Measurements from ENCODE around the gene DCC.

Gene DCC

GRCh38 chr18:53070788-53071187, 730.8 kb downstream of the DCC start:
- H3K4me1 ChIP-seq (ENCODE audit: control insufficient read depth, insufficient read depth, low read length, poor library complexity, severe bottlenecking), result no peaks in the 10 kb centered on the region
- no peaks in the 10 kb centered on the region for H3K27me3 ChIP-seq (replicated peaks; ENCODE audit: control insufficient read depth, insufficient read depth, low read length, poor library complexity, severe bottlenecking)
- no peak for DNase-seq
- no peak overlapping the region for H3K27ac ChIP-seq (ENCODE audit: insufficient read depth, low read length, poor library complexity, severe bottlenecking)
- no peaks in the 10 kb centered on the region for H3K9me3 ChIP-seq (ENCODE audit: control insufficient read depth, low read length)
- no peaks in the 10 kb centered on the region for H3K36me3 ChIP-seq (ENCODE audit: control insufficient read depth, insufficient read depth, low read length)
- no peak overlapping the region for H3K4me3 ChIP-seq (ENCODE audit: insufficient read depth, low read depth, low read length, poor library complexity, severe bottlenecking)

GRCh38 chr18:53080687-53081086, 740.7 kb downstream of the DCC start:
- no peaks in the 10 kb centered on the region for H3K4me1 ChIP-seq (ENCODE audit: control insufficient read depth, insufficient read depth, low read length, poor library complexity, severe bottlenecking)
- H3K36me3 ChIP-seq (ENCODE audit: control insufficient read depth, insufficient read depth, low read length), result no peaks in the 10 kb centered on the region
- no peak overlapping the region for H3K27ac ChIP-seq (ENCODE audit: insufficient read depth, low read length, poor library complexity, severe bottlenecking)
- H3K4me3 ChIP-seq (ENCODE audit: insufficient read depth, low read depth, low read length, poor library complexity, severe bottlenecking), result no peak overlapping the region
- H3K27me3 ChIP-seq (replicated peaks; ENCODE audit: control insufficient read depth, insufficient read depth, low read length, poor library complexity, severe bottlenecking), result no peaks in the 10 kb centered on the region
- no peak for DNase-seq
- H3K9me3 ChIP-seq (ENCODE audit: control insufficient read depth, low read length), result no peaks in the 10 kb centered on the region

GRCh38 chr18:53093636-53094035, 753.6 kb downstream of the DCC start:
- Histone ChIP-seq H3K4me1 (ENCODE audit: control insufficient read depth, insufficient read depth, low read length, poor library complexity, severe bottlenecking) (no peaks in the 10 kb centered on the region), H3K27me3 (replicated peaks; ENCODE audit: control insufficient read depth, insufficient read depth, low read length, poor library complexity, severe bottlenecking) (no peaks in the 10 kb centered on the region), H3K9me3 (ENCODE audit: control insufficient read depth, low read length) (no peaks in the 10 kb centered on the region), H3K27ac (ENCODE audit: insufficient read depth, low read length, poor library complexity, severe bottlenecking) (no peak overlapping the region), H3K4me3 (ENCODE audit: insufficient read depth, low read depth, low read length, poor library complexity, severe bottlenecking) (no peak overlapping the region), H3K36me3 (ENCODE audit: control insufficient read depth, insufficient read depth, low read length) (no peaks in the 10 kb centered on the region)
- DNase-seq, result no peak

- no peak for DNase-seq
- Histone ChIP-seq H3K27ac (ENCODE audit: insufficient read depth, low read length, poor library complexity, severe bottlenecking) (no peak overlapping the region), H3K4me3 (ENCODE audit: insufficient read depth, low read depth, low read length, poor library complexity, severe bottlenecking) (no peak overlapping the region), H3K4me1 (ENCODE audit: control insufficient read depth, insufficient read depth, low read length, poor library complexity, severe bottlenecking) (no peaks in the 10 kb centered on the region), H3K9me3 (ENCODE audit: control insufficient read depth, low read length) (no peaks in the 10 kb centered on the region), H3K36me3 (ENCODE audit: control insufficient read depth, insufficient read depth, low read length) (no peaks in the 10 kb centered on the region), H3K27me3 (replicated peaks; ENCODE audit: control insufficient read depth, insufficient read depth, low read length, poor library complexity, severe bottlenecking) (no peaks in the 10 kb centered on the region)
These were observed 761.6 kb downstream of the DCC start for GRCh38 chr18:53101536-53102105.

- H3K9me3 ChIP-seq (ENCODE audit: control insufficient read depth, low read length), result no peaks in the 10 kb centered on the region
- DNase-seq, result no peak
- H3K36me3 ChIP-seq (ENCODE audit: control insufficient read depth, insufficient read depth, low read length), result no peaks in the 10 kb centered on the region
- H3K4me1 ChIP-seq (ENCODE audit: control insufficient read depth, insufficient read depth, low read length, poor library complexity, severe bottlenecking), result no peaks in the 10 kb centered on the region
- H3K27ac ChIP-seq (ENCODE audit: insufficient read depth, low read length, poor library complexity, severe bottlenecking), result no peak overlapping the region
- H3K27me3 ChIP-seq (replicated peaks; ENCODE audit: control insufficient read depth, insufficient read depth, low read length, poor library complexity, severe bottlenecking), result no peaks in the 10 kb centered on the region
- no peak overlapping the region for H3K4me3 ChIP-seq (ENCODE audit: insufficient read depth, low read depth, low read length, poor library complexity, severe bottlenecking)
These were observed 774.4 kb downstream of the DCC start for GRCh38 chr18:53114441-53114840.

GRCh38 chr18:53115876-53116585, 776.0 kb downstream of the DCC start:
- no peak overlapping the region for H3K4me3 ChIP-seq (ENCODE audit: insufficient read depth, low read depth, low read length, poor library complexity, severe bottlenecking)
- no peaks in the 10 kb centered on the region for H3K36me3 ChIP-seq (ENCODE audit: control insufficient read depth, insufficient read depth, low read length)
- no peak for DNase-seq
- H3K4me1 ChIP-seq (ENCODE audit: control insufficient read depth, insufficient read depth, low read length, poor library complexity, severe bottlenecking), result no peaks in the 10 kb centered on the region
- no peaks in the 10 kb centered on the region for H3K27me3 ChIP-seq (replicated peaks; ENCODE audit: control insufficient read depth, insufficient read depth, low read length, poor library complexity, severe bottlenecking)
- no peak overlapping the region for H3K27ac ChIP-seq (ENCODE audit: insufficient read depth, low read length, poor library complexity, severe bottlenecking)
- H3K9me3 ChIP-seq (ENCODE audit: control insufficient read depth, low read length), result no peaks in the 10 kb centered on the region

GRCh38 chr18:53117851-53118250, 777.9 kb downstream of the DCC start:
- no peak for DNase-seq
- H3K36me3 ChIP-seq (ENCODE audit: control insufficient read depth, insufficient read depth, low read length), result no peaks in the 10 kb centered on the region
- H3K9me3 ChIP-seq (ENCODE audit: control insufficient read depth, low read length), result no peaks in the 10 kb centered on the region
- no peaks in the 10 kb centered on the region for H3K27me3 ChIP-seq (replicated peaks; ENCODE audit: control insufficient read depth, insufficient read depth, low read length, poor library complexity, severe bottlenecking)
- no peak overlapping the region for H3K4me3 ChIP-seq (ENCODE audit: insufficient read depth, low read depth, low read length, poor library complexity, severe bottlenecking)
- H3K4me1 ChIP-seq (ENCODE audit: control insufficient read depth, insufficient read depth, low read length, poor library complexity, severe bottlenecking), result no peaks in the 10 kb centered on the region
- no peak overlapping the region for H3K27ac ChIP-seq (ENCODE audit: insufficient read depth, low read length, poor library complexity, severe bottlenecking)

GRCh38 chr18:53126210-53126609, 786.2 kb downstream of the DCC start:
- no peaks in the 10 kb centered on the region for H3K36me3 ChIP-seq (ENCODE audit: control insufficient read depth, insufficient read depth, low read length)
- H3K9me3 ChIP-seq (ENCODE audit: control insufficient read depth, low read length), result no peaks in the 10 kb centered on the region
- no peak overlapping the region for H3K27ac ChIP-seq (ENCODE audit: insufficient read depth, low read length, poor library complexity, severe bottlenecking)
- DNase-seq, result no peak
- H3K4me3 ChIP-seq (ENCODE audit: insufficient read depth, low read depth, low read length, poor library complexity, severe bottlenecking), result no peak overlapping the region
- H3K27me3 ChIP-seq (replicated peaks; ENCODE audit: control insufficient read depth, insufficient read depth, low read length, poor library complexity, severe bottlenecking), result no peaks in the 10 kb centered on the region
- H3K4me1 ChIP-seq (ENCODE audit: control insufficient read depth, insufficient read depth, low read length, poor library complexity, severe bottlenecking), result no peaks in the 10 kb centered on the region

GRCh38 chr18:53131001-53131400, 791.0 kb downstream of the DCC start:
- H3K27me3 ChIP-seq (replicated peaks; ENCODE audit: control insufficient read depth, insufficient read depth, low read length, poor library complexity, severe bottlenecking), result no peaks in the 10 kb centered on the region
- no peak overlapping the region for H3K4me3 ChIP-seq (ENCODE audit: insufficient read depth, low read depth, low read length, poor library complexity, severe bottlenecking)
- H3K9me3 ChIP-seq (ENCODE audit: control insufficient read depth, low read length), result no peaks in the 10 kb centered on the region
- DNase-seq, result no peak
- no peak overlapping the region for H3K27ac ChIP-seq (ENCODE audit: insufficient read depth, low read length, poor library complexity, severe bottlenecking)
- H3K36me3 ChIP-seq (ENCODE audit: control insufficient read depth, insufficient read depth, low read length), result no peaks in the 10 kb centered on the region
- H3K4me1 ChIP-seq (ENCODE audit: control insufficient read depth, insufficient read depth, low read length, poor library complexity, severe bottlenecking), result no peaks in the 10 kb centered on the region

GRCh38 chr18:53134711-53135110, 794.7 kb downstream of the DCC start:
- Histone ChIP-seq H3K27me3 (replicated peaks; ENCODE audit: control insufficient read depth, insufficient read depth, low read length, poor library complexity, severe bottlenecking) (no peaks in the 10 kb centered on the region), H3K36me3 (ENCODE audit: control insufficient read depth, insufficient read depth, low read length) (no peaks in the 10 kb centered on the region), H3K4me3 (ENCODE audit: insufficient read depth, low read depth, low read length, poor library complexity, severe bottlenecking) (no peak overlapping the region), H3K4me1 (ENCODE audit: control insufficient read depth, insufficient read depth, low read length, poor library complexity, severe bottlenecking) (no peaks in the 10 kb centered on the region), H3K9me3 (ENCODE audit: control insufficient read depth, low read length) (no peaks in the 10 kb centered on the region), H3K27ac (ENCODE audit: insufficient read depth, low read length, poor library complexity, severe bottlenecking) (no peak overlapping the region)
- DNase-seq, result no peak
